H1 (cell line): Measurements from ENCODE around the gene ATG16L1. TPM values are rescaled to one million over a fixed set of nuclear protein-coding genes. Genes with fewer than 3 reads are reported as not detected.

Experiments
- CTCF ChIA-PET: fragments of 300-600 bp; sonication (Branson Sonifier 250); formaldehyde crosslinking; loops from one replicate; lab custom pipeline; 2021; ENCODE audit not compliant: partially characterized antibody; lab: Charles Lee
- POLR2A ChIA-PET: fragments of 300-600 bp; sonication (Branson Sonifier 250); formaldehyde crosslinking; loops from one replicate; lab custom pipeline; 2021; ENCODE audit warnings: inconsistent platforms; ENCODE audit not compliant: partially characterized antibody; lab: Charles Lee
- DNase-seq, 2 experiments: peaks; one replicate each; pipeline versions ENCODE4 v3.0.0 to v3.0.0-alpha.2; 2010 to 2022; ENCODE audit warnings: low spot score in 2 of 2, low read depth in 1 of 2, mixed read lengths in 1 of 2
- FAIRE-seq: peaks from 2 replicates; lab custom pipeline; 2011; peaks lifted over from hg19 to GRCh38; lab: Jason Lieb, UNC
- H2AFZ ChIP-seq: 2 replicates; pipeline ENCODE4 v1.8.1; 2012; ENCODE audit warnings: low read length, inconsistent platforms
- H2AK5ac ChIP-seq: 2 replicates; pipeline ENCODE4 v1.6.1; 2013; ENCODE audit warnings: low read depth, low read length
- H2BK120ac ChIP-seq: replicated peaks from 2 replicates; pipeline ENCODE3; 2013; ENCODE audit warnings: low read depth, low read length, inconsistent platforms
- H2BK12ac ChIP-seq: 2 replicates; pipeline ENCODE4 v1.6.1; 2013; ENCODE audit warnings: low read depth, low read length
- H2BK15ac ChIP-seq: 2 replicates; pipeline ENCODE4 v1.6.1; 2013; ENCODE audit warnings: low read length
- H2BK20ac ChIP-seq: 2 replicates; pipeline ENCODE4 v1.6.1; 2013; ENCODE audit warnings: low read length
- H2BK5ac ChIP-seq: 2 replicates; pipeline ENCODE4 v1.6.1; 2013; ENCODE audit warnings: low read depth, low read length
- H3K14ac ChIP-seq: 2 replicates; pipeline ENCODE4 v1.6.1; 2013; ENCODE audit warnings: inconsistent platforms; ENCODE audit not compliant: insufficient read length
- H3K18ac ChIP-seq: 2 replicates; pipeline ENCODE4 v1.6.1; 2013; ENCODE audit warnings: low read length; ENCODE audit errors: extremely low read depth
- H3K23ac ChIP-seq: 2 replicates; pipeline ENCODE4 v1.6.1; 2013; ENCODE audit warnings: inconsistent platforms; ENCODE audit not compliant: insufficient read length
- H3K23me2 ChIP-seq: 2 replicates; pipeline ENCODE4 v1.6.1; 2013; ENCODE audit warnings: low read depth, low read length
- H3K27ac ChIP-seq: 2 replicates; pipeline ENCODE4 v1.6.1; 2011; ENCODE audit warnings: low read depth, low read length, inconsistent platforms
- H3K27me3 ChIP-seq, 4 experiments: replicated peaks in 1 of 4; 1 replicate in 1 of 4; 2 replicates in 3 of 4; pipeline versions ENCODE4 v1.6.1 to v1.8.1; 2011 to 2013; ENCODE audit warnings: low read length in 3 of 4, mild to moderate bottlenecking in 3 of 4, inconsistent platforms in 2 of 4, mixed read lengths in 2 of 4, moderate library complexity in 1 of 4; ENCODE audit not compliant: control insufficient read depth in 3 of 4, insufficient read depth in 3 of 4; ENCODE audit errors: extremely low read depth in 1 of 4
- H3K36me3 ChIP-seq, 4 experiments: 2 replicates each; pipeline versions ENCODE4 v1.6.1 to v1.8.1; 2011 to 2013; ENCODE audit warnings: mild to moderate bottlenecking in 4 of 4, low read length in 3 of 4, moderate library complexity in 2 of 4, control low read depth in 1 of 4, inconsistent platforms in 1 of 4; ENCODE audit not compliant: insufficient read depth in 4 of 4, control insufficient read depth in 2 of 4
- H3K4ac ChIP-seq: replicated peaks from 2 replicates; pipeline ENCODE3; 2013; ENCODE audit warnings: low read length, low read depth, mixed read lengths, inconsistent platforms; ENCODE audit not compliant: insufficient read length
- H3K4me1 ChIP-seq, 4 experiments: replicated peaks in 1 of 4; 1 replicate in 1 of 4; 2 replicates in 3 of 4; pipeline versions ENCODE4 v1.6.1 to v1.8.1; 2011 to 2013; ENCODE audit warnings: low read length in 3 of 4, inconsistent platforms in 2 of 4, mixed read lengths in 1 of 4; ENCODE audit not compliant: insufficient read depth in 4 of 4, control insufficient read depth in 3 of 4
- H3K4me2 ChIP-seq, 2 experiments: 2 replicates each; pipeline versions ENCODE4 v1.6.1 to v1.8.1; 2011 to 2013; ENCODE audit warnings: low read depth in 2 of 2, low read length in 2 of 2, control low read depth in 1 of 2, inconsistent platforms in 1 of 2, mild to moderate bottlenecking in 1 of 2; ENCODE audit not compliant: insufficient read depth in 1 of 2
- H3K4me3 ChIP-seq, 4 experiments: fragments of 200-600, 300-600 bp in 1 of 4; sonication (generic), shearing (Covaris generic), sonication (Bioruptor Twin) in 1 of 4; 2 replicates each; pipeline versions ENCODE4 v1.5.1 to v1.8.1; 2011 to 2016; ENCODE audit warnings: low read length in 4 of 4, low read depth in 3 of 4, control low read depth in 2 of 4, inconsistent platforms in 2 of 4, mild to moderate bottlenecking in 2 of 4, mixed read lengths in 1 of 4, moderate library complexity in 1 of 4; ENCODE audit not compliant: insufficient read depth in 2 of 4; ENCODE audit errors: extremely low read depth in 1 of 4
- H3K56ac ChIP-seq: replicated peaks from 2 replicates; pipeline ENCODE3; 2013; ENCODE audit warnings: low read depth, mild to moderate bottlenecking, mixed read lengths, low read length, inconsistent platforms; ENCODE audit not compliant: insufficient read length
- H3K79me1 ChIP-seq: 2 replicates; pipeline ENCODE4 v1.6.1; 2013; ENCODE audit warnings: low read depth, low read length, control low read depth
- H3K79me2 ChIP-seq, 2 experiments: 2 replicates each; pipeline versions ENCODE4 v1.6.1 to v1.8.1; 2012 to 2013; ENCODE audit warnings: low read length in 2 of 2, mild to moderate bottlenecking in 2 of 2, inconsistent platforms in 1 of 2; ENCODE audit not compliant: insufficient read depth in 2 of 2, control insufficient read depth in 1 of 2
- H3K9ac ChIP-seq, 4 experiments: replicated peaks in 1 of 4; 1 replicate in 1 of 4; 2 replicates in 3 of 4; pipeline versions ENCODE4 v1.6.1 to v1.8.1; 2011 to 2013; ENCODE audit warnings: low read depth in 3 of 4, low read length in 3 of 4, control low read depth in 2 of 4, mild to moderate bottlenecking in 2 of 4, moderate library complexity in 2 of 4, inconsistent platforms in 1 of 4; ENCODE audit errors: extremely low read depth in 1 of 4
- H3K9me3 ChIP-seq, 2 experiments: 2 replicates each; pipeline versions ENCODE4 v1.6.1 to v1.8.1; 2012 to 2013; ENCODE audit warnings: mild to moderate bottlenecking in 2 of 2, moderate library complexity in 2 of 2, control low read depth in 1 of 2, inconsistent platforms in 1 of 2, low read depth in 1 of 2, low read length in 1 of 2, mixed read lengths in 1 of 2; ENCODE audit not compliant: insufficient read depth in 2 of 2
- H4K20me1 ChIP-seq, 2 experiments: replicated peaks in 1 of 2; 2 replicates each; pipeline versions ENCODE3 to v1.8.1; 2011 to 2013; ENCODE audit warnings: inconsistent platforms in 2 of 2, low read length in 2 of 2, mild to moderate bottlenecking in 1 of 2; ENCODE audit not compliant: insufficient read depth in 2 of 2, control insufficient read depth in 1 of 2
- H4K5ac ChIP-seq: 2 replicates; pipeline ENCODE4 v1.6.1; 2013; ENCODE audit warnings: low read length, low read depth, mixed read lengths, inconsistent platforms; ENCODE audit not compliant: insufficient read length
- H4K8ac ChIP-seq: 2 replicates; pipeline ENCODE4 v1.8.0; 2013; ENCODE audit warnings: mild to moderate bottlenecking, moderate library complexity, low read length, inconsistent platforms; ENCODE audit not compliant: insufficient read depth; ENCODE audit errors: extremely low read depth
- H4K91ac ChIP-seq: replicated peaks from 2 replicates; pipeline ENCODE3; 2013; ENCODE audit warnings: low read length, mixed read lengths, inconsistent platforms; ENCODE audit not compliant: insufficient read length
- FOSL1 ChIP-seq: IDR thresholded peaks from 2 replicates; pipeline ENCODE4 v1.6.1; 2011; ENCODE audit warnings: mild to moderate bottlenecking, low read depth, low read length, moderate library complexity; ENCODE audit not compliant: insufficient read depth
- NRF1 ChIP-seq: IDR thresholded peaks from 2 replicates; pipeline ENCODE4 v1.6.1; 2011; ENCODE audit warnings: mild to moderate bottlenecking, low read depth, low read length, improper control_type of control experiment
- SRF ChIP-seq: IDR thresholded peaks from 2 replicates; pipeline ENCODE4 v1.6.1; 2011; ENCODE audit warnings: mild to moderate bottlenecking, low read depth, low read length, moderate library complexity
- TAF7 ChIP-seq: optimal IDR thresholded peaks from 2 replicates; pipeline ENCODE3; 2011; ENCODE audit warnings: low read depth, mild to moderate bottlenecking, inconsistent platforms, low read length, moderate library complexity, borderline replicate concordance
- WGBS, 2 experiments: shearing (Covaris generic) in 1 of 2; methylation state at CpG; one replicate each; pipeline versions ENCODE4 v1.1.6 to v1.1.7; 2013 to 2015; ENCODE audit warnings: low lambda C conversion rate in 2 of 2, mixed read lengths in 2 of 2, inconsistent platforms in 1 of 2, low coverage in 1 of 2, missing lambda C conversion rate in 1 of 2; ENCODE audit not compliant: insufficient replicate concordance in 2 of 2, insufficient coverage in 1 of 2, insufficient read length in 1 of 2; ENCODE audit errors: extremely low coverage in 1 of 2, missing lambda C conversion rate in 1 of 2; 5-methylcytosine and 5-hydroxymethylcytosine counted together
- polyA plus RNA-seq, 7 experiments: library from polyadenylated mRNA; depleted of rRNA in 3 of 7; stranded (reverse) in 5 of 7; unstranded in 2 of 7; fragments of >200 nt in 5 of 7; fragments of 200-250 nt in 2 of 7; gene quantifications; 1 replicate in 5 of 7; 2 replicates in 1 of 7; 4 replicates in 1 of 7; pipeline versions ENCODE4 v1.2.1 to v1.2.3, GENCODE V29; 2011 to 2013; ENCODE audit warnings: missing spikeins in 2 of 7, mixed read lengths in 2 of 7
- total RNA-seq: library from RNA; stranded (reverse); fragmentation: NEBNext Ultra II Directional; extraction: Animal tissue kit (Norgen Biotek cat#: 25700); gene quantifications from 2 replicates; pipeline ENCODE4 v1.2.1, GENCODE V29; 2021

Gene ATG16L1
- total and polyA plus RNA-seq, 2 of the 8 experiments (the other 6 are each of a cell fraction or from before 2014, with no cell fraction given) = 18.3 to 31.0 TPM

GRCh38 chr2:233213011-233213410, 38.5 kb upstream of the ATG16L1 start:
- H4K91ac ChIP-seq = no peak overlapping the region
- no peak overlapping the region for H2AK5ac ChIP-seq
- WGBS, 2 experiments = 90% methylated on average over 15 of the region's 15 CpGs; no CpG with 5 or more reads in 1 of the 2 experiments
- H2BK20ac ChIP-seq = 0 out of 2 replicates have a peak overlapping the region, but pooled peaks have one; percentile 48
- peaks cover 11 to 18% (median 16%) of the 10 kb centered on the region in 4 experiments for H3K4me1 ChIP-seq
- H2BK5ac ChIP-seq = 0 out of 2 replicates have a peak overlapping the region, but pooled peaks have one; percentile 9
- H3K9ac ChIP-seq = no peak overlapping the region
- FAIRE-seq (no peak), DNase-seq (no peak)
- peak overlapping the region; percentile 44 for H3K4ac ChIP-seq
- no peaks in the 10 kb centered on the region for H3K27me3 ChIP-seq
- H3K4me2 ChIP-seq = no peak overlapping the region
- H3K79me1 ChIP-seq = no peaks in the 10 kb centered on the region
- TF ChIP-seq TAF7 (no peak), SRF (no peak), FOSL1 (no peak), NRF1 (no peak)
- ChIA-PET POLR2A (no interaction called here), CTCF (no interaction called here)
- no peak overlapping the region for H3K23ac ChIP-seq
- peak overlapping the region; percentile 50; the same call in 1 of the 2 replicates for H2BK12ac ChIP-seq
- H3K56ac ChIP-seq = no peak overlapping the region
- H3K18ac ChIP-seq = no peak overlapping the region
- H3K4me3 ChIP-seq = no peak overlapping the region
- no peak overlapping the region for H3K14ac ChIP-seq
- H3K27ac ChIP-seq = no peak overlapping the region
- no peaks in the 10 kb centered on the region for H3K79me2 ChIP-seq
- H4K8ac ChIP-seq = no peak overlapping the region
- H2BK120ac ChIP-seq = no peak overlapping the region
- H4K5ac ChIP-seq = no peak overlapping the region
- H3K36me3 ChIP-seq = no peaks in the 10 kb centered on the region
- no peak overlapping the region for H2AFZ ChIP-seq
- no peaks in the 10 kb centered on the region for H3K9me3 ChIP-seq
- H3K23me2 ChIP-seq = no peaks in the 10 kb centered on the region
- no peak overlapping the region for H2BK15ac ChIP-seq
- no peaks in the 10 kb centered on the region for H4K20me1 ChIP-seq
